PC-3 (cell line): ENCODE data around the gene C16orf87.

Experiments
- CTCF ChIP-seq: fragments of 300-600 bp; sonication (generic); conservative IDR thresholded peaks from 2 replicates; pipeline ENCODE4 v1.5.1; 2017; ENCODE audit warnings: antibody characterized with exemption, low read depth, mild to moderate bottlenecking, low read length
- EZH2 ChIP-seq: fragments of 300-600 bp; sonication (generic); IDR thresholded peaks from one replicate; pipeline ENCODE4 v1.6.1; 2017; ENCODE audit warnings: antibody characterized with exemption, mild to moderate bottlenecking, low read length; ENCODE audit not compliant: unreplicated experiment
- EZH2phosphoT487 ChIP-seq: fragments of 300-600 bp; sonication (generic); IDR thresholded peaks from 2 replicates; pipeline ENCODE4 v1.6.1; 2018; ENCODE audit warnings: mild to moderate bottlenecking, antibody characterized with exemption, low read length, borderline replicate concordance

DNA sequence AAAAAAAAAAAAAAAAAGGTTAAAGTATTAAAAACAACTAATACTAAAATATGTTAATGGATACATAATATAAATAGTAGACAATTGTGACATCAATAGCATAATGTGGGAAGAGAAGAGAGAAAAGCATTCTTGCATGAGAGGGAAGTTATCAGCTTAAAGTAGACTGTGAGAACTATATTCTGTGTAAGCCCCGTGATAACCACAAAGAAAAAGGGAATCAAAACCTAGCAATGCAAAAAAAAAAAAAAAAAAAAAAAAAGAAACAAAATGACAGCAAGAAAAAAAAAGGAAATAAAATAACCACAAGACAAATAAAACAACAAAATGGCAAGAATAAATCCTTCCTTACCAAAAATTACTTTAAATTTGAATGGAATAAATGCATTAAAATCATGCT is 43.1 kb downstream of the C16orf87 start:
- TF ChIP-seq CTCF (no peak), EZH2 (no peak), EZH2phosphoT487 (no peak)
